H1 (cell line): ENCODE results near the gene NOTCH2. TPM values are rescaled to one million over a fixed set of nuclear protein-coding genes. Genes with fewer than 3 reads are reported as not detected.

Experiments
- CTCF ChIA-PET: fragments of 300-600 bp; sonication (Branson Sonifier 250); formaldehyde crosslinking; loops from one replicate; lab custom pipeline; 2021; ENCODE audit not compliant: partially characterized antibody; lab: Charles Lee
- POLR2A ChIA-PET: fragments of 300-600 bp; sonication (Branson Sonifier 250); formaldehyde crosslinking; loops from one replicate; lab custom pipeline; 2021; ENCODE audit warnings: inconsistent platforms; ENCODE audit not compliant: partially characterized antibody; lab: Charles Lee
- DNase-seq, 2 experiments: peaks; one replicate each; pipeline versions ENCODE4 v3.0.0 to v3.0.0-alpha.2; 2010 to 2022; ENCODE audit warnings: low spot score in 2 of 2, low read depth in 1 of 2, mixed read lengths in 1 of 2
- FAIRE-seq: peaks from 2 replicates; lab custom pipeline; 2011; peaks lifted over from hg19 to GRCh38; lab: Jason Lieb, UNC
- H2AFZ ChIP-seq: 2 replicates; pipeline ENCODE4 v1.8.1; 2012; ENCODE audit warnings: low read length, inconsistent platforms
- H2AK5ac ChIP-seq: 2 replicates; pipeline ENCODE4 v1.6.1; 2013; ENCODE audit warnings: low read depth, low read length
- H2BK120ac ChIP-seq: replicated peaks from 2 replicates; pipeline ENCODE3; 2013; ENCODE audit warnings: low read depth, low read length, inconsistent platforms
- H2BK12ac ChIP-seq: 2 replicates; pipeline ENCODE4 v1.6.1; 2013; ENCODE audit warnings: low read depth, low read length
- H2BK15ac ChIP-seq: 2 replicates; pipeline ENCODE4 v1.6.1; 2013; ENCODE audit warnings: low read length
- H2BK20ac ChIP-seq: 2 replicates; pipeline ENCODE4 v1.6.1; 2013; ENCODE audit warnings: low read length
- H2BK5ac ChIP-seq: 2 replicates; pipeline ENCODE4 v1.6.1; 2013; ENCODE audit warnings: low read depth, low read length
- H3K14ac ChIP-seq: 2 replicates; pipeline ENCODE4 v1.6.1; 2013; ENCODE audit warnings: inconsistent platforms; ENCODE audit not compliant: insufficient read length
- H3K18ac ChIP-seq: 2 replicates; pipeline ENCODE4 v1.6.1; 2013; ENCODE audit warnings: low read length; ENCODE audit errors: extremely low read depth
- H3K23ac ChIP-seq: 2 replicates; pipeline ENCODE4 v1.6.1; 2013; ENCODE audit warnings: inconsistent platforms; ENCODE audit not compliant: insufficient read length
- H3K23me2 ChIP-seq: 2 replicates; pipeline ENCODE4 v1.6.1; 2013; ENCODE audit warnings: low read depth, low read length
- H3K27ac ChIP-seq: 2 replicates; pipeline ENCODE4 v1.6.1; 2011; ENCODE audit warnings: low read depth, low read length, inconsistent platforms
- H3K27me3 ChIP-seq, 4 experiments: replicated peaks in 1 of 4; 1 replicate in 1 of 4; 2 replicates in 3 of 4; pipeline versions ENCODE4 v1.6.1 to v1.8.1; 2011 to 2013; ENCODE audit warnings: low read length in 3 of 4, mild to moderate bottlenecking in 3 of 4, inconsistent platforms in 2 of 4, mixed read lengths in 2 of 4, moderate library complexity in 1 of 4; ENCODE audit not compliant: control insufficient read depth in 3 of 4, insufficient read depth in 3 of 4; ENCODE audit errors: extremely low read depth in 1 of 4
- H3K36me3 ChIP-seq, 4 experiments: 2 replicates each; pipeline versions ENCODE4 v1.6.1 to v1.8.1; 2011 to 2013; ENCODE audit warnings: mild to moderate bottlenecking in 4 of 4, low read length in 3 of 4, moderate library complexity in 2 of 4, control low read depth in 1 of 4, inconsistent platforms in 1 of 4; ENCODE audit not compliant: insufficient read depth in 4 of 4, control insufficient read depth in 2 of 4
- H3K4ac ChIP-seq: replicated peaks from 2 replicates; pipeline ENCODE3; 2013; ENCODE audit warnings: low read length, low read depth, mixed read lengths, inconsistent platforms; ENCODE audit not compliant: insufficient read length
- H3K4me1 ChIP-seq, 4 experiments: replicated peaks in 1 of 4; 1 replicate in 1 of 4; 2 replicates in 3 of 4; pipeline versions ENCODE4 v1.6.1 to v1.8.1; 2011 to 2013; ENCODE audit warnings: low read length in 3 of 4, inconsistent platforms in 2 of 4, mixed read lengths in 1 of 4; ENCODE audit not compliant: insufficient read depth in 4 of 4, control insufficient read depth in 3 of 4
- H3K4me2 ChIP-seq, 2 experiments: 2 replicates each; pipeline versions ENCODE4 v1.6.1 to v1.8.1; 2011 to 2013; ENCODE audit warnings: low read depth in 2 of 2, low read length in 2 of 2, control low read depth in 1 of 2, inconsistent platforms in 1 of 2, mild to moderate bottlenecking in 1 of 2; ENCODE audit not compliant: insufficient read depth in 1 of 2
- H3K4me3 ChIP-seq, 4 experiments: fragments of 200-600, 300-600 bp in 1 of 4; sonication (generic), shearing (Covaris generic), sonication (Bioruptor Twin) in 1 of 4; 2 replicates each; pipeline versions ENCODE4 v1.5.1 to v1.8.1; 2011 to 2016; ENCODE audit warnings: low read length in 4 of 4, low read depth in 3 of 4, control low read depth in 2 of 4, inconsistent platforms in 2 of 4, mild to moderate bottlenecking in 2 of 4, mixed read lengths in 1 of 4, moderate library complexity in 1 of 4; ENCODE audit not compliant: insufficient read depth in 2 of 4; ENCODE audit errors: extremely low read depth in 1 of 4
- H3K56ac ChIP-seq: replicated peaks from 2 replicates; pipeline ENCODE3; 2013; ENCODE audit warnings: low read depth, mild to moderate bottlenecking, mixed read lengths, low read length, inconsistent platforms; ENCODE audit not compliant: insufficient read length
- H3K79me1 ChIP-seq: 2 replicates; pipeline ENCODE4 v1.6.1; 2013; ENCODE audit warnings: low read depth, low read length, control low read depth
- H3K79me2 ChIP-seq, 2 experiments: 2 replicates each; pipeline versions ENCODE4 v1.6.1 to v1.8.1; 2012 to 2013; ENCODE audit warnings: low read length in 2 of 2, mild to moderate bottlenecking in 2 of 2, inconsistent platforms in 1 of 2; ENCODE audit not compliant: insufficient read depth in 2 of 2, control insufficient read depth in 1 of 2
- H3K9ac ChIP-seq, 4 experiments: replicated peaks in 1 of 4; 1 replicate in 1 of 4; 2 replicates in 3 of 4; pipeline versions ENCODE4 v1.6.1 to v1.8.1; 2011 to 2013; ENCODE audit warnings: low read depth in 3 of 4, low read length in 3 of 4, control low read depth in 2 of 4, mild to moderate bottlenecking in 2 of 4, moderate library complexity in 2 of 4, inconsistent platforms in 1 of 4; ENCODE audit errors: extremely low read depth in 1 of 4
- H3K9me3 ChIP-seq, 2 experiments: 2 replicates each; pipeline versions ENCODE4 v1.6.1 to v1.8.1; 2012 to 2013; ENCODE audit warnings: mild to moderate bottlenecking in 2 of 2, moderate library complexity in 2 of 2, control low read depth in 1 of 2, inconsistent platforms in 1 of 2, low read depth in 1 of 2, low read length in 1 of 2, mixed read lengths in 1 of 2; ENCODE audit not compliant: insufficient read depth in 2 of 2
- H4K20me1 ChIP-seq, 2 experiments: replicated peaks in 1 of 2; 2 replicates each; pipeline versions ENCODE3 to v1.8.1; 2011 to 2013; ENCODE audit warnings: inconsistent platforms in 2 of 2, low read length in 2 of 2, mild to moderate bottlenecking in 1 of 2; ENCODE audit not compliant: insufficient read depth in 2 of 2, control insufficient read depth in 1 of 2
- H4K5ac ChIP-seq: 2 replicates; pipeline ENCODE4 v1.6.1; 2013; ENCODE audit warnings: low read length, low read depth, mixed read lengths, inconsistent platforms; ENCODE audit not compliant: insufficient read length
- H4K8ac ChIP-seq: 2 replicates; pipeline ENCODE4 v1.8.0; 2013; ENCODE audit warnings: mild to moderate bottlenecking, moderate library complexity, low read length, inconsistent platforms; ENCODE audit not compliant: insufficient read depth; ENCODE audit errors: extremely low read depth
- H4K91ac ChIP-seq: replicated peaks from 2 replicates; pipeline ENCODE3; 2013; ENCODE audit warnings: low read length, mixed read lengths, inconsistent platforms; ENCODE audit not compliant: insufficient read length
- EGR1 ChIP-seq: IDR thresholded peaks from 2 replicates; pipeline ENCODE4 v1.6.1; 2011; ENCODE audit warnings: low read depth, low read length, borderline replicate concordance
- FOSL1 ChIP-seq: IDR thresholded peaks from 2 replicates; pipeline ENCODE4 v1.6.1; 2011; ENCODE audit warnings: mild to moderate bottlenecking, low read depth, low read length, moderate library complexity; ENCODE audit not compliant: insufficient read depth
- JUND ChIP-seq: IDR thresholded peaks from 2 replicates; pipeline ENCODE4 v1.6.1; 2011; ENCODE audit warnings: mild to moderate bottlenecking, improper control_type of control experiment, low read length
- WGBS, 2 experiments: shearing (Covaris generic) in 1 of 2; methylation state at CpG; one replicate each; pipeline versions ENCODE4 v1.1.6 to v1.1.7; 2013 to 2015; ENCODE audit warnings: low lambda C conversion rate in 2 of 2, mixed read lengths in 2 of 2, inconsistent platforms in 1 of 2, low coverage in 1 of 2, missing lambda C conversion rate in 1 of 2; ENCODE audit not compliant: insufficient replicate concordance in 2 of 2, insufficient coverage in 1 of 2, insufficient read length in 1 of 2; ENCODE audit errors: extremely low coverage in 1 of 2, missing lambda C conversion rate in 1 of 2; 5-methylcytosine and 5-hydroxymethylcytosine counted together
- polyA plus RNA-seq, 7 experiments: library from polyadenylated mRNA; depleted of rRNA in 3 of 7; stranded (reverse) in 5 of 7; unstranded in 2 of 7; fragments of >200 nt in 5 of 7; fragments of 200-250 nt in 2 of 7; gene quantifications; 1 replicate in 5 of 7; 2 replicates in 1 of 7; 4 replicates in 1 of 7; pipeline versions ENCODE4 v1.2.1 to v1.2.3, GENCODE V29; 2011 to 2013; ENCODE audit warnings: missing spikeins in 2 of 7, mixed read lengths in 2 of 7
- total RNA-seq: library from RNA; stranded (reverse); fragmentation: NEBNext Ultra II Directional; extraction: Animal tissue kit (Norgen Biotek cat#: 25700); gene quantifications from 2 replicates; pipeline ENCODE4 v1.2.1, GENCODE V29; 2021

NOTCH2 gene
- total and polyA plus RNA-seq, 2 of the 8 experiments (the other 6 are each of a cell fraction or from before 2014, with no cell fraction given): 17.7 to 63.0 TPM

GRCh38 chr1:119987112-119987511 is 82.3 kb downstream of the NOTCH2 start:
- H3K9ac ChIP-seq: no peak overlapping the region
- no peak overlapping the region for H3K27ac ChIP-seq

More at GRCh38 chr1:119987112-119987511, 82.3 kb downstream of the NOTCH2 start:
- ChIA-PET POLR2A (no interaction called here), CTCF (interaction anchor here (0.8 to 3.6 kb wide), 3 partner anchors 19 to 101 kb away, joined by 3 to 14 read pairs (median 3); no protein-coding TSS in a partner anchor)
- no peaks in the 10 kb centered on the region for H3K23me2 ChIP-seq
- no peaks in the 10 kb centered on the region; a peak in 2 of 8 replicates for H3K36me3 ChIP-seq
- H2AK5ac ChIP-seq: no peak overlapping the region
- H3K56ac ChIP-seq: no peak overlapping the region
- H3K4me2 ChIP-seq: no peak overlapping the region
- peaks cover 0 to 4% (median 0%) of the 10 kb centered on the region in 4 experiments; a peak in 1 of 7 replicates for H3K4me1 ChIP-seq
- no peak overlapping the region for H4K91ac ChIP-seq
- no peaks in the 10 kb centered on the region for H3K79me2 ChIP-seq
- DNase-seq (no peak), FAIRE-seq (no peak)
- no peak overlapping the region for H3K14ac ChIP-seq
- no peak overlapping the region for H2BK5ac ChIP-seq
- H2BK20ac ChIP-seq: no peak overlapping the region
- H2BK15ac ChIP-seq: no peak overlapping the region
- no peaks in the 10 kb centered on the region for H4K20me1 ChIP-seq
- WGBS, 2 experiments: 82% methylated on average over 2 of the region's 2 CpGs; no CpG with 5 or more reads in 1 of the 2 experiments
- H3K23ac ChIP-seq: no peak overlapping the region
- no peak overlapping the region for H2BK120ac ChIP-seq
- H3K18ac ChIP-seq: no peak overlapping the region
- H4K5ac ChIP-seq: no peak overlapping the region
- H3K27me3 ChIP-seq: no peaks in the 10 kb centered on the region
- H2AFZ ChIP-seq: no peak overlapping the region
- no peak overlapping the region for H2BK12ac ChIP-seq
- H3K79me1 ChIP-seq: no peaks in the 10 kb centered on the region
- H3K4me3 ChIP-seq: no peak overlapping the region
- H3K9me3 ChIP-seq: no peaks in the 10 kb centered on the region
- H4K8ac ChIP-seq: no peak overlapping the region
- H3K4ac ChIP-seq: no peak overlapping the region
- no peak for TF ChIP-seq FOSL1
- no peak for TF ChIP-seq JUND
- TF ChIP-seq EGR1: no peak
